GM10266 (cell line): ENCODE measurements around the gene ZNF385B.

Experiments used
- DNase-seq: peaks from one replicate; pipeline ENCODE4 v3.0.0; 2012; ENCODE audit errors: extremely low spot score
- TF ChIP-seq, protein P1 (sequence below): IDR thresholded peaks from 2 replicates; pipeline ENCODE4 v1.5.1; 2012; ENCODE audit warnings: mild to moderate bottlenecking, low read depth; ENCODE audit not compliant: control insufficient read depth, insufficient read depth; ENCODE audit errors: missing control alignments

ZNF385B gene

DNA sequence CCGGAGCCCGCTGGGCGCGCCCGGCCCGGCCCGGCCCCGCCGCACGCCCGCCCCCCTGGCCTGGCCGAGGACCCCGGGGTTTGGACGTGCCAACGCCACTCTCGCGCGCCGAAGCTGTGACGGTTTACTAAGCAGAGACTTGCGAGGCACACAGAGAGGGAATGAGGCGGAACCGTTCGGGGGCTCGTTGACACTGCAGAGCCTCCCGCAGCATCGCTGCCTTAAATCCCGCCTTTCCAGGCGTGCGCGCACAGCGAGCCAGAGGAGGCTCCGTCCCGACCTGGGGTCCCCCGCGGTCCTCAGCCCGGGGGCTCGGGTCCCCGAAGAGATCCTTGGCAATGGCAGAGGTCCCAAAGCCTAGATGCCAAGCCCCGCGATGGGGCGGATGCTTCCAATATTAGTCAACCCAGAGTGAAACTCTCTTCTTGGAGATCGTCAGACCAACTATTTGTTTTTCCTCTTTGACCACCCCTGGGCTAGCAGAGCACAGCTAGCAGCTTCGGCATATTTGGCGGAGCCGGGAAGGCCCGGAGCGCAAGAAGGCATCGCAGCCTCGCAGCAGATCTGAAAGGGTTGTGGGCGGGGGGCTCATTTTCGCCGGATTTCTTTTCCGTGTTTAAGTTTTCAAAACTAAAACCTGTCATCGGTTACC lies at the start of gene ZNF385B:
Gene ZNF385B, minus strand, starts transcription at position 197 of the 652 bp plus-strand sequence.
- DNase-seq = no peak
- TF ChIP-seq, protein P1, sequence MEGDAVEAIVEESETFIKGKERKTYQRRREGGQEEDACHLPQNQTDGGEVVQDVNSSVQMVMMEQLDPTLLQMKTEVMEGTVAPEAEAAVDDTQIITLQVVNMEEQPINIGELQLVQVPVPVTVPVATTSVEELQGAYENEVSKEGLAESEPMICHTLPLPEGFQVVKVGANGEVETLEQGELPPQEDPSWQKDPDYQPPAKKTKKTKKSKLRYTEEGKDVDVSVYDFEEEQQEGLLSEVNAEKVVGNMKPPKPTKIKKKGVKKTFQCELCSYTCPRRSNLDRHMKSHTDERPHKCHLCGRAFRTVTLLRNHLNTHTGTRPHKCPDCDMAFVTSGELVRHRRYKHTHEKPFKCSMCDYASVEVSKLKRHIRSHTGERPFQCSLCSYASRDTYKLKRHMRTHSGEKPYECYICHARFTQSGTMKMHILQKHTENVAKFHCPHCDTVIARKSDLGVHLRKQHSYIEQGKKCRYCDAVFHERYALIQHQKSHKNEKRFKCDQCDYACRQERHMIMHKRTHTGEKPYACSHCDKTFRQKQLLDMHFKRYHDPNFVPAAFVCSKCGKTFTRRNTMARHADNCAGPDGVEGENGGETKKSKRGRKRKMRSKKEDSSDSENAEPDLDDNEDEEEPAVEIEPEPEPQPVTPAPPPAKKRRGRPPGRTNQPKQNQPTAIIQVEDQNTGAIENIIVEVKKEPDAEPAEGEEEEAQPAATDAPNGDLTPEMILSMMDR = no peak

DNA sequence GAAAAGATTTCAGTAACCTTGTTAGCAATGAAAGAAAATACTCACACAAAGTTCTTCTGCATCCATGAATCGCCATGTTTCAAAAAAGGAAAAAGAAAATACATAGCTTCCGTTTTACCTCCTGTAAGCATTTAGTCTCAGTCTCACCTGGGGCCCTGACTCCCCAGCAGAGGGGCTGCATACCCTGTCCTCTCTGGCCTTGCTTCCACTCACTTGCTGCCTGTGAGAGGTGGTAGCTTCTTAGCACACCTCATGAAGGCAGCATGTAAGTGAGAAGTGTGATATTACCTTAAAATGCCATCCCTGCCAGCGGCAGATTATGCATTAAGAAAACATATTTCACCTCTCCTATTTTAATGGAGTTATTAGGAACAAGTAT lies 49.3 kb upstream of the ZNF385B start:
- DNase-seq = no peak
- TF ChIP-seq, protein P1 = no peak

DNA sequence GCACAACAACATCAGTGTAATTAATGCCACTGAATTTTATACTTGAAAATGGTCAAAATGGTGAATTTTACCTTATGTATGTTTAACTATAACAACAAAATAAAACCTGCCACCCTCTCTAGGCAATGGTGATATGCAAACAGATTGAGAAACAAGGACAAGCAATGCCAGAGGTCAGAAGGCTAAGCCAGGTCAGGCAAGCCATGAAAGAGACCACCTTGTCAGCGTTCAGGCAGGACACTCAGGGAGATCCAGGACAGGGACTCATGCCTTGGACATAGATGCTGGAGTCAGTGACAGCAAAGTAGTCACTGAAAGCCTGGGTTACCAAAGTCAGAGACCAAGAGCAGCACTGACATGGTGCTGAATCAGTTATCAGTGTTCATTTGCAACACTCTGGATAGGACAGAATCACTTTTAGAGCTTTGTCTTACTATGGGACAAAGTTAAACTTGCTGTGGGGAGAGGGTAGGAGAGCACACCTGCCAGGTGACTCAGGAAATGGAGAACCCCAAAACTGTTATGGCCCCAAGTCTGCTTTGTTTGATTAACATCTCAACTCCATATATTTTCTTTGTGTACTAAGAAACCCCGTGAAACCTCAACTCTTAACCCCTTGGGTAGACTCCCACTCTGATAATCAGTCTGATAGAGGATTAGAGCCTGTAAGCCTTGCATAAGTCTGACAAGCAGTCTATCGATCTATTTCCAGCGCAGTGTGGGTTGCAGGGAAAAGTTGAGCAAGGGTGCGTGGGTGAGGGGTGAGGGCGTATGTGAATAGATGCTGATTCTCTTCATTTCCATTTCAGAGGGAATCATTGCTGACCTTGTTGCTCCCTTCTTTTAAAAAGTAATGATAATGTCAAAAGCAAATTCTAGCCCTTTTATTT lies 48.7 kb upstream of the ZNF385B start:
- no peak for DNase-seq
- TF ChIP-seq, protein P1 = no peak

DNA sequence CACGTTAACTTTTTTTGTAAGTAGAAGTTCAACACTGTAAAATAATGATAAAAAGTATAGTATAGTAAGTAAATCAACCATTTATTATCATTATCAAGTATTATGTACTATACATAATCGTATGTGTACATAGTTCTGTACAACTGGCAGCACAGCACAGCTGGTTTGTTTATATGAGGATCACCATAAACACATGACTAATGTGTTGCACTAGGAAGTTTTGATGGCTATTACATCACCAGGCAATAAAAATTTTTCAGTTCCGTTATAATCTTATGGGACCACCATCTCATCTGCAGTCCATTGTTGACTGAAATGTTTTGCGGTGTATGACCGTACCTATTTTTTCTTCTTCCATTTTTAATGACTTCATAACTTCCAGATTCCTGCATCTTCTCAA lies 39.2 kb upstream of the ZNF385B start:
- TF ChIP-seq, protein P1 = no peak
- DNase-seq = no peak

DNA sequence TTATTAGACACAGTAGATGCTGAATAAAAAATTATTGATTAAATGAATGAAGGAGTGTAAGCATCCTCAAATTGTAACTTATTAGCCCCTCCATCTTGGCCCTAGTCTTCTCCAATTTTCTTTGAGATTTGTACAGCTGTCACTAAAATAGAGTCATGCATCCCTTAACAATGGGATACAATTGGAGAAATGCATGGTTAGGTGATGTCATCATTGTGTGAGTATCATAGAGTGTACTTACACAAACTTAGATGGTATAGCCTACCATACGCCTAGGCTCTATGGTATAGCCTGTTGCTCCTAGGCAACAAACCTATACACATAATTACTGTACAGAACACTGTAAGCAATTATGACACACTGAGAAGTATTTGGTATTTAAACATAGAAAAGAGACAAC lies 38.3 kb upstream of the ZNF385B start:
- TF ChIP-seq, protein P1 = no peak
- DNase-seq = no peak

DNA sequence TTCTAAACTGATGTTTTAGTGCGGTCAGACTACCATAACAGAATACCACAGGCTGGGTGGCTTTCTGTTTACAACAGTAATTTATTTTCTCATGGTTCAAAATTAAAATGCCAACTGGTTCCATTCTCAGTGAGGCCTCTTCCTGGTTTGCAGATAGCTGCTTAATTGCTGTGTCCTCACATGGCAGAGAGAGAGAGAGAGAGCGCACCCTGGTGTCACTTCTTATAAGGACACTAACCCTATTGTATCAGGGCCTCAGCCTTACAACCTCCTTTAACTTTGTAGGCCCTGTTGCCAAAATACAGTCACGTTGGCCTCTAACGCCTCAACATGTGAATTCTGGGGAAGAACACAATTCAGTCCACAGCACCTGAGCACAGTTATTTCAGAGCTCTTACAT lies 37.5 kb upstream of the ZNF385B start:
- peak; percentile 6 for DNase-seq
- TF ChIP-seq, protein P1 = peak; percentile 32

DNA sequence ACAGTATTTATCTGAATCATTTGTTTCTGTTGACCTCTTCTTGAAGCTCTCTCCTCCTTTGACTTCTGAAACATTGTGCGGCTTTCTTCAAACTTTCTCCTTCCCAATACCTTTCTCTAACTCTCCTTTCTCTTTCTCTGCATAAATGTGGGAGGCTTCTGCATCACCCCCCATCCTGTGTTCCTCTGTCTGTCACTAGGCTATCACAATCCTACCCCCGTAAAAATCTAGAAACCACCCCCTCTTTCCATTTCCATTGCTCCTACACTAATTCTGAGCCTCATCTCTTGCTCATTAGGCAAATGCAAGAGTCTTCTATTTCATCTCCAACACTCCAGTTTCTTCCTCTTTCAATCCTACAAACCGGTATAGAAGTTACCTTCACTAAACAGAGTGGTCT lies 32.2 kb upstream of the ZNF385B start:
- TF ChIP-seq, protein P1 = no peak
- no peak for DNase-seq
